IPS-11a (cell line): ENCODE measurements around the gene MTUS2.
A peak's percentile ranks its signal among the peaks of the same experiment; 100 is the strongest.
"Not testable (repeated sequence)": the region's sequence is repeated elsewhere in the genome, so short reads cannot be mapped to it uniquely, and the experiment has no call there.

Experiments used
- H3K4me3 ChIP-seq: one replicate; pipeline ENCODE4 v1.5.1; 2013; ENCODE audit warnings: low read depth, low read length, control low read depth

Gene MTUS2

DNA sequence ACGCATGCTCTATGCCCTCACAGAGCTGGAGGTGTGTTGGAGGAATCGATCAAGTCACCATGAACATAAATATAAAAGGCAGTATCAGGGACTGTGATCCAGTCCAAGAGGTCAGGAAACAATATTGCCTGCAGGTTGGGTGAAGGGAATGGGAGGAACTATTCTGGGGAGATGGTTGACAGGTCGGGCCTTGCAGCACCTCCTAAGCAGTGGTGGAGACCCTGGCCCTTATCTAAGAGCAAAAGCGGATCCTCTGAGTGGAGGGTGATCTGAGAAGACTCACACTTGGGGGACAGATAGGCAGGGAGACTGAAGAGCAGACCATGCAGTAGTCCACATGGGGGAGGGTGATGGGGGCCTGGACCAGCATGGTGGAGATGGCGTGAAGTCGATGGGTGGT lies 561.9 kb downstream of the MTUS2 start:
- no peak overlapping the region for H3K4me3 ChIP-seq

DNA sequence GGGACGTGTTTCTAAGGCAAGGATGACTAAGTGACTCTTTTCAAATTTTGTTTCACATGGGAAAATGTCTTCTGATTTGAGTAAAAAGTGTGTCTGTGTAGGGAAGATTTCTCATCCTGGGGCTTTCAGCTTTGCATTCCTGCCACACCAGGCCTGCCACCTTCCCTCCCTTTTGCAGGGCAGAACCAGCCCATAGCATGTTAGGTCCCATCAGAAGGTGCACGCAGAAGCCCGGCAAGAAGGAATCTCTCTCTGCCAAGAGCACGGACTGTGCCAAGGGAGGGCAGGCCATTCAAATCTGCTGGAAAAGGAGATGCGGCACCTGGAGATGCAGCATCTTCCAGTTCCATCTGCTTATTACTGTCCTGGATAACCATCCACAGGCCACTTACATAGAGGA lies 563.3 kb downstream of the MTUS2 start:
- H3K4me3 ChIP-seq: no peak overlapping the region

DNA sequence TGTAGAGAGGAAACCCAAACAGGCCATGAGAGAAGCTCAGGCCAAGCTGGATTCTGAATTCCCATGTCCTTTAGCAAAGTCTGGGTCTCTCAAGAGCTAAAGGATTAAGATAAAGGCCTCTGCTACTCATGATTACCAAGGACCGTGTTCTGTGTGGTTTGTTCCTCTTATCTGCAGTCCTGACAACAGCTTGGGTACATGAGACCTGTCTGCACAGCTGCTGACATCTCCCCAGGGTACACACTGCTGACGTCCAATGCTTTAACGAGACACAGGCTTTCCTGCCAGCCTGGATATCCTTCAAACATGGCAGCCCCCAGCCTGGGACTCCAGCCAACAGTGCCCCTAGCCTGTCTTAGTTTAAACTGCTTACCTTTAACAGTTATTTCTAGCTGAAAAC lies 564.3 kb downstream of the MTUS2 start:
- H3K4me3 ChIP-seq: no peak overlapping the region

DNA sequence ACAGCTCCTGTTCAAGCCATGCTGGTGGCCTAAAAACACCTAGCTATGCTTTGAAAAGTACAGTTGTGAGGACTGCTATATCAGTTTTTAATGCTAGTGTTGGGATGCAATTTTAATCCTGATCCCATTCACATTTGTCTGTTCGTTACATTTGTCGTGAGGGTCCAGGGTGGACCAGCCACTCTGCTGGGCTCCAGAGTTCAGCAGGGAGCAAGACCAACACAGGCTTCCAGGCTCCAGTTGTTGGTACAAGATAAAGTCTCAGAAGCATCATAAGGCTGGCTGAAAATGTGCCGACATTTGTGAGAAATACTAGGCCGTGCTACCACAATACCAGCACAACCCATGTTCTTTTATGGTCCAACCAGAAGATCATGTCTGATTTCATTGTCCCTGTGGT lies 564.7 kb downstream of the MTUS2 start:
- H3K4me3 ChIP-seq: no peak overlapping the region

DNA sequence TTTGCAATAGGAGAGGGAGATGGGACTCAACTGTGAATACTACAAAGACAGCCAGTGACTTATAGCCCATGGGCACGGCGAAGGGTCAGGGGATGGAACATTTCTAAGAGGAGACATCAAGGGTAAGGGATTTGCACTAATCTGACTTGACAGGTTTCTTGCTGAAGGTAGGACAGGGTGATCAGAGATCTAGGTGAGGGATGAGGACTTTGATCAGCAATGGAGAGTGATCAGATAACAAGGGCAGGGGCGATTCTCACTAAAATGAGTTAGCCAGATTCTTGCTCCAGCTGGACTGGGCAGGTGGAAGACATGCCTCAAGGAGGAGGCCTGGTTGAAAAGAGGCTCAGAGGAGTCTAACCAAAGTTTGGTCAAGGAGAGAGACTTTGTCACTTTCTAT lies 566.1 kb downstream of the MTUS2 start:
- H3K4me3 ChIP-seq: no peak overlapping the region

DNA sequence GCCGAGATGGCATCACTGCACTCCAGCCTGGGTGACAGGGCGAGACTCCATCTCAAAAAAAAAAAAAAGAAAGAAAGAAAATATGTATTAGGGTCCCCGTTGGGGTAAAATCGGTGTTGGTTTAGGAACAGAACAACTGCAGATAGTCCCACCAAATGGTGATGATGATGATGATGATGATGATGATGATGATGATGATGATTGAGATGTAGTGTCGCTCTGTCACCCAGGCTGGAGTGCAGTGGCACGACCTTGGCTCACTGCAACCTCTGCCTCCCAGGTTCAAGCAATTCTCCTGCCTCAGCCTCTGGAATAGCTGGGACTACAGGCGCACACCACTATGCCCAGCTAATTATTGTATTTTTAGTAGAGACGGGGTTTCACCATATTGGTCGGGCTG lies 570.5 kb downstream of the MTUS2 start:
- not testable (repeated sequence) for H3K4me3 ChIP-seq

DNA sequence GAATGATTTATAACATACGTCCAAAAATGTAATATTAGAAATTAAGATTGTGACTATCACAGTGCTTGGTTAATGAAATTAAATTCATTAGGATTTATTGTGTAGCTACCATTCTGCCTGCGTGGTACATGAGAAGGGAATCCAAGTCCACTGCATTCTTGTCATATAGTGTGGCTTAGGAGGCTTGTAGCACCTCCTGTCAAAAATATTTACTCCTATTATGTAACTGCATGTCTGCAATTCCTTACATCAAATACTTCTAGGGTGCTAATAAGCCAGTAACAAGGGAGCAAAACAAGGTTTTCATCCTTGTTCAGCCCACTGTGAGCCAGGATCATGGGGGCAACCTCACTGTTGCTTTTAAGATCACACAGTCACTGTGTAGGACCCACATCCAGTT lies 576.3 kb downstream of the MTUS2 start:
- no peak overlapping the region for H3K4me3 ChIP-seq

DNA sequence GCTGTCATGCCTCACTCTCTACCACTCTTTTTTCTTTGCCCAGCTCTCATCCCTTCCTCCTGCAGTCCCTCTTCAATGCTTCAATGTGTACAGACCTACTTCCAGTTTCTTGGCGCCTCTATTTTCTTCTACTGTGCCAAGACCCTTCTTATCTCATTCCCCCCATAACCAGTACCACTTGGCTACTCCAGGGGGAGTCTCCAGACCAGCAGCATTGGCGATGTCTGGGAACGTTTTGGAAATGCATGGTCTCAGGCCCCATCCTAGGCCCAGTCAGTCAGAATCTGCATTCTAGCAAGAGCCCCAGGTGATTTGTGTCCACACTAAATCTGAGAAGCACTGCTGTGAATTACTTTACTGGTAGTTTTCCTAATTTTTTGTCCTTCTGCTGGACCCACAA lies 577.1 kb downstream of the MTUS2 start:
- no peak overlapping the region for H3K4me3 ChIP-seq

DNA sequence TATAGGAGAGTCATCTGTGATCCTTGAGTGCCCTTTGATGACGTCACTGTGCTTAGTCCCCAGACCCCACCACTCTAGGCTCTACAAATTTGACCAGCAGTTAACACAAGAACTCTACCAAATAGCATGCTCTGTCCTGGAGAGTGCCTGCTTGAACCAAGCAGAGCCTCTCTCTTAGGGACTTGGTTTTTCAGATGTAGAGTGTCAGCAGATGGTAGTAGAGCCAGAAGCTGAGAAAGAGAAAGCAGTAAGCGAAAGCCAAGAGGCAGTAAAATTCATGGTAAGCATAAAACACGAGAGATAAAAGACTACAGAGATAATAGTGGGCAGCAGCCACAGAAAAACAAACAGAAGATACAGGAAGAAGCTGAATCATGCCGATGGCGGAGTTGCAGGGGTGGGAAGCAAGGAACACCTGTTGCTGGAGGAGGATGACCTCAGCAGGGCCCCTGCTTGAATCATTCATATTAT lies 582.1 kb downstream of the MTUS2 start:
- H3K4me3 ChIP-seq: no peak overlapping the region

DNA sequence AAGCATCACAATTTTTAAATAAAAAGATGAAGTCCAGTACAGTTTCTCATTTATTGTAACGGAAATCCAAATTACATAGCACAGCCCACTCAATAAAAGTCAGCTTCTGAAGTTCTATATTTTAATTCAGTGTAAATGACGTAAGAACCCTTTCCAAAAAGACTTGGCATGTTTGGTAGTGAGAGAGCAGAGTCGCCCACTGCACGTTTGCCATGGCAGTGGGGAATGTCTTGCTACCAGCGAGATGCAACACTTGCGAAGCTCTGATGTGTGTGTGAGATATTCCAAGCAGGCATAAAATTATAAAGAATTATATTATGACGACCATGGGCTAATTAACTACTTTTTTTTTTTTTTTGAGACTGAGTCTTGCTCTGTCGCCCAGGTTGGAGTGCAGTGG lies 585.3 kb downstream of the MTUS2 start:
- H3K4me3 ChIP-seq: no peak overlapping the region

DNA sequence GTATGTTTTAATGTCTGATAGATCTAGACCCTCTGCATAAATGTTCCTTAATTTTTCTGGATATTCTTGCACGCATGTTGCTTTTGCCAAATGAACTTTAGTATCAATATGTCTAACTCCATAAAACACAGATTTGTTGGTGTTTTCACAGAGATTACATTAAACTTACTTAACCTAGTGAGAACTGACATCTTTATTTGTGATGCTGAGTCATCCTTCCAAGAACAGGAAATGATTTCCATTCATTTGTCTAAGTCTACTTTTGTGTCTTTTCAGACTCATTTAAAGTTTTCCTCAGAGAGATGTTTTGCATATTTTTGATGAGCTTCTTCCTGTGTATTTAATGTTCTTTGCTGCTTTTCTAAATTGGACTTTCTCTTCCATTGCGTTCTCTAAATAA lies 591.3 kb downstream of the MTUS2 start:
- H3K4me3 ChIP-seq: no peak overlapping the region

DNA sequence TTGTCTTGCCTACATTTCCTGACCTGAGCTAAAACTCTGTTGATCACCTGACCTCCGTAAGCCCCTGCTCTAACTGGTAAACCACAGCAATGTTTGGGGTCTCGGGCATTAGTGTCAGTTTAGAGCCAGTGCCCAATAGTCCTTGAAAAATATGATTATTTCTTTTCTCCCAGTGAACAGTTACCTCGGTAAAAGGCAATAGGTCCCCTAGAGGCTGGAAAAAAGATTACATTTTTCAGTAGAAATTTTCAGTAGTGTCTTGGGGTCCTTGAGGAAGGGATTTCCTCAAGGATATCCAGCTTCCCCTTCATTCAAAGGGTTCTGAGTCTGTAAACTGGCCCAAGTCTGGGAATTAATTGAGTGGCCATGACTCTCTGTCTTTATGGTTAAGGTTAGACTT lies 597.9 kb downstream of the MTUS2 start:
- no peak overlapping the region for H3K4me3 ChIP-seq

DNA sequence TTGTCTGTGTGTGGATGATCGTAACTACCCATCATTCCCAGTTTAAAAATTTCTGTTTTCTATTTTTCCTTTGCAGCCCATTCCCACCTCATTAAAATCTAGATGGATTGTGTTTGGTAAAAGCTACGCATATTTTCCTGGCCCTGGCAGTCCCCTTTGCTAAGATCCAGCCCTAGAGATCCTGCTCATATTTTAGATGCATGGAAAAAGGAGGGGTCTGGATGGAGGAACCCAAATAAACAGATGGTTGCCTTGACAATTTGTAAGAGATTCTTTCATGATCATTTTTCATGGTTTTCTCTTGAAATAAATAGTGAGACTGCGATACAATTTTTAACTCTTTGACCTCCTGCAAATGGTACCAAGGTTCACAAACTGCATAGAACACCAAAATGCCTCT lies 601.0 kb downstream of the MTUS2 start:
- H3K4me3 ChIP-seq: no peak overlapping the region

DNA sequence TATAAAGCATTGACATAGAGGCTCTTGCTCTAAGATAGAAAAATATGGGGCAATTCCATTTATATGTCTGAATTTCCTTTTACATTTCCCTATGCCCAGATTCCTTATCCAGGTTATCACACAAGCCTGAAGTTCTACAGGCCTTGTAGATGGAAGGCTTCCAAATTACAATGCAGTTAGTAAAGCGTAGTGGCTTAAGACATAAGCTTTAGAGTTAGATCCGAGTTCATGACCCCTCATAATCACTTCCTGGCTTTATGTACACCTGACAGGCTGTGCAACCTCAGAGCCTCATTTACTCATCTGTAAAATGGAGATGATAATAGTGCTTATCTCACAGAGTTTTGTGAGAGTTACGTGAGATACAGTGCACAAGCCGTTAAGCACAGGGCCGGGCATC lies 601.9 kb downstream of the MTUS2 start:
- no peak overlapping the region for H3K4me3 ChIP-seq

DNA sequence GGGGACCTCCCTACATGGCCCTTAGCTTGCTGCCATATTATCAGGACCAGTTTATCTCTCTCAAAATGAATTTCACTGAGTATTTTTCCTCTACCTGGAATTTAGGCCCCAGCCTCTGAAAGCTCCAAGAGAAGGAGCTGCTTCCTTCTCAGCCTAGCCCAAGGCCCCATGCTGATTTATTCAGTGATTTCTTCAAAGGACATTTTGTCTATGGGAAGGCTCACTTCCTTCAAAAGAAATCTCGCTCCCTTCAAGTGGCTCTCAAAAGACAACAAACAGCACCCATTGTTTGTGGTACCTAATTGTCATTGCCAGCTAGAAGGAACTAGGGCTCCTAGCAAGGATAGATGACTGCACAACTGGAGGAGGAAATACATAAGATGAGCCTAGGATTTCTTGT lies 602.9 kb downstream of the MTUS2 start:
- H3K4me3 ChIP-seq: no peak overlapping the region

DNA sequence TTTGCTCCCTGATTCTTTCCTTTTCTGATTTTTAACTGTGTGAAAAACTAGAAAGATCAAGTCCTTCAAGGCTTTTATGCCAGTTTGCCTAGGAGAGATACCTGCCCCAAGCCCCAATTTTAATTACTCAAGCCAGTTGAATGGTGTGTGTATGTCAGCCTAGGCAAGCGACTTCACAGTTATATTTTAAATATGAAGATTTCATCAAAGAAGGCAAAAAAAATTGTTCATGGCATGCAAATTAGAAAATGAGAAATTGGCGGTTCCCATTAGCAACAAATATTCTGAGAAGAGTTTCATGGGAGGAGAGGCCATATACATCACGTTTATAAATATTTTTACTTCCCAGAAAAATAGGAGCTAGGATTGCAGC lies 607.8 kb downstream of the MTUS2 start:
- peak overlapping the region; percentile 57 for H3K4me3 ChIP-seq

DNA sequence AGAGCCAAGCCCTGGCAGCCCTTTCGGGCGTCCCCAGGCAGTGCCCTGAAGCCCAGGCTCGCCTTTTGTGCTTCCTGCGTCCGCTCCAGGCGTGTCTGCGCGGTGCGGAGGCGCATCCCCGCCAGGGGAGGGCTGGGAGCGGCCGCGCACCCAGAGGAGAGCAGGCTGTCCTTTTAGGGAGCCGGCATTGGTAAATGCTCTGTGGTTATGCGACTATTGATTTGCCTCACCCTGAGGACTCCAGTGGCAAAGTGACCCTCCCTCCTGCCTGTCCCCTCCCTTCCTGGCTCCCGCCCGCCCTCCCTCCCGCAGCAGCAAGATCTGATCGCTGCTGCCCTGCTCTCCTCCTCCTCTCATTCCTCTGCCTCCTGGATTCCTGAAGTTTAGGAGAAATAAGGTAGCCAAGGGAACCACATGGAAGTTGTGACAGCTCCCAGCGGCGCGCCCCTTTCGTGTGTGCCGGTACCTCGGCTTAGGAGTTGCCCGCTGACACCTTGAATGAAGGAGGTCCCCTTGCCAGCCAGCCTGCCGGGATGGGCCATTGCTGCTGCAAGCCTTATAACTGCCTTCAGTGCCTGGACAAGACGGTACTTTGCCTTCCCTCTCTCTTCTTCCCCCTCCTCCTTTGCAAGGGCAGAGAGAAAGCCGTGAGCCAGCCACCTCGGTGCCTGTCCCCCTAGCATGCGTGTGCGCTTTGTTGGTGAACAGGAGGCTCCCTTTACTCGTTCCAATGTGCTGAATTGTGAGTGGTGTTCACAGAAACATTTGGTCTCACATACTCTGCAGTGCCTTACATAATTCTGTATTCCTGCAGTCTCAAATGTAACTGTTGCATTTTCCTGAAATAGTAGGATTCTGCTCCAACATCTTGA lies 608.4 kb downstream of the MTUS2 start:
- peak overlapping the region; percentile 57 for H3K4me3 ChIP-seq

DNA sequence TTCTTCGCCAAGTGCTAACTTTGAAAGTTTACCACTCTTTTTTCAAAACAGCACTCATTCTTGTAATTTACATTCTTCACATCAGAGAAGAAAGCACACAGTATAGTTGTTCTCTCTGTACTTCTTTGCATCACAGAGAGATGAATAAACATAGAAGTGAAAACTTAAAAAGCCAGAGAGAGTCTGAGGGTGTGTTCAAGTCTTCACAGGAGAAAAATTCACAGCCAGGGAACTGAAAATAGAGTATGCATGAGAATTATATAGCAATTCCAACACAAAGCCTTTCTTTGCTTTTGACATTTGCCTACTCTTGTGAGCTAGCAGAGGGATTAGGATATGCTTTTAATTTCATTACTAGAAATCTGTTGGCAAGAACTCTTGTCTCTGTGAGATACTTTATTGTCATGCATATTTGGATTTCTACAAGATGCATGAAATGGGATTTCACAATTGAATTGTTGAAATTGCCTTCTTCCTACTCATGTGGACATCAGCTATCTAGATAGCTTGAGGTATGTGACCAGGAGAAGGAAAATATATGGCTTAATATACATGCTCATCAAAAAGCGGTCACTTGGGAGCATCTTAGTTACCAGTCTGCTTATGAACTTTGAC lies 609.3 kb downstream of the MTUS2 start:
- no peak overlapping the region for H3K4me3 ChIP-seq

DNA sequence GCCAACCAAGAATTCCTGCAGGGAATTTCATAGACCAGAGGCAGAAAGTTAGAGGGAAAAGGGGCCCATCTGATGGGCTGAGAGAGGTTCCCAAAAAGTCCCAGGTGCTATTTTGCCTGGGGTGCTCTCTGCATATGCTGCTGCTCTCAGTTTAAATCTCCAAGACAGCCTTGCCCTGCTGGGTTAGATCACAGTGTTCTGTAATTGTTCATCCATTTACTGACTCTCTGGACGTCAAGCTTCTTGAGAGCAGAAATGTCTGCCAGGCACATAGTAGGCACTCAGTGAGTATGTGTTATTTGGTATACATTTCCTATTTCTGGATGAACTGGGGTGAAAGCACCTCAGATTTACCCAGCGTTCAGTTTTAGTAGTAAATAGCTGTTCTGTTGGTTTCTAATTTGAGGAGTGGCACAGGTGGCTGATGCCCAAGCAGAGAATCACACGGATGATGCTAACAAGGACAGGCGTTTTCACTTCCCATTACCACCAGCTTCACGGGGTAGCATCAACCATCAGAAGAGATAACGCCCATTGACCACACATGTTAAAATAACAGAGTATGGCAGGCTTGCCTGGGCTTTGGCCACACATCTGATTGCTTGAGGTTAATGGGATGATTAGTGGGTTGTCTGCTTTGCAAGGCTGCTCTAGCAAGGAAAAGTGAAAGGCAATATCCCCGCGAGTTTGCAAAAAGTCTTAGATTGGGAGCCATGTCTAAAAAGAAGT lies 614.2 kb downstream of the MTUS2 start:
- H3K4me3 ChIP-seq: no peak overlapping the region

DNA sequence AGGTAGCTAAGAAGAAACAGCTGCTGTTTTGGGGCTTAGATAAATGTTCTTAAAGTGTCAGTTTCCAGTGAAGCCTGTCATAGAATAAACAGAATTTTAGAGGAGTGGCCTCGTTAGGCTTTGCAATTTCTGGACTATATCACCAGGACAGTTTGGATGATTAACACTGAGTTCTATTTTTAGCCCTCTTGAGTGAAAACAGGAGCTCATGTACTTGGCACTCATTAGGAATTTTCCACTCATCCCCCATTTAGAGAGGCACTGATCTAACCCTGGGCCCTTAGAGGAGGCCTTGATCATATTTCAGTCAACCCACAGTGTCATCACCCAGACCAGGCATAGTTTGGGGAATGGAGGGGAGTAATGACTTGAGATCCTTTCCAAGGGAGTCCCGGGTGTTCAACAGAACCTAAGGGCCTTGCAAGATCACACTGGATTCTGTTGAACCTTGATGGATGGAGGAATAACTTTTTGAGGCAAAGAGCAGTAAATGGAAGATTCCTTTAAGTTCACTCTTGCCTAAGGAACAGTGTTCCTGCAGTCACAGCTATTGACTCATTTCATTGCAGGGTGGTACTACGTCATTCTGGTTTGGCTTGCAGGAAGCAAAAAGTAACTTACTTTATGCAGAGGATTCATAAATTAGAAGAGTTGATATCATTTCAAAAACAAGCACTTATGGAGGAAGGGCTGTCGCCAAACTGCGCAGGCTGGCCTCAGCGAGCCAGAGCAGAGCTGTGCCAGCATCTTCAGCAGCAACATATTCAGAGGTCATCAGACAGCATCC lies 615.2 kb downstream of the MTUS2 start:
- no peak overlapping the region for H3K4me3 ChIP-seq

DNA sequence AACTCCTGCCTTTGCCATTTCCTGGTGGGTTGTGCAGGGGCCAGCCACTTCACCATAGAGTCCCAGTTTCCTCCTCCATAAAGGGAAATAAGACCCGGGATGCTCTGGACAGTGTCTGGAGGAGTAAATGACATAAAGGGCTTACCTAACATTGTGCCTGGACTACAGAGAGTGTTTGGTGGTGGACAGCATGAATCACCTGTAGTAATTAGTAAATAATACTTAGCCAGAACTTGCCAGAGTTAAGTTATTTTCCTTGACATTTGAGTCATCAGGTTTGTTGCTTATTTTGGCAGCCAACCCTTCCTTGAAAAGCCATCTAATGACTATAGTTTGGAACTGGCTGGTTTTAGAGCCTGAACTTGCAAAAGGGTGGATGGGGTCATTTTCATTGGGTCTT lies 616.2 kb downstream of the MTUS2 start:
- no peak overlapping the region for H3K4me3 ChIP-seq
